D721Med (cell line): ENCODE data around the gene TSKS.

ENCODE experiments used
- DNase-seq: peaks from one replicate; pipeline ENCODE4 v3.0.0; 2011; ENCODE audit warnings: low spot score; ENCODE audit not compliant: insufficient read length
- FAIRE-seq: peaks from 2 replicates; lab custom pipeline; 2011; peaks lifted over from hg19 to GRCh38; lab: Jason Lieb, UNC
- TF ChIP-seq, protein P1 (sequence below): IDR thresholded peaks from 2 replicates; pipeline ENCODE4 v1.5.1; 2012; ENCODE audit warnings: mild to moderate bottlenecking, control low read depth; ENCODE audit not compliant: insufficient read depth; ENCODE audit errors: missing control alignments

TSKS gene

DNA sequence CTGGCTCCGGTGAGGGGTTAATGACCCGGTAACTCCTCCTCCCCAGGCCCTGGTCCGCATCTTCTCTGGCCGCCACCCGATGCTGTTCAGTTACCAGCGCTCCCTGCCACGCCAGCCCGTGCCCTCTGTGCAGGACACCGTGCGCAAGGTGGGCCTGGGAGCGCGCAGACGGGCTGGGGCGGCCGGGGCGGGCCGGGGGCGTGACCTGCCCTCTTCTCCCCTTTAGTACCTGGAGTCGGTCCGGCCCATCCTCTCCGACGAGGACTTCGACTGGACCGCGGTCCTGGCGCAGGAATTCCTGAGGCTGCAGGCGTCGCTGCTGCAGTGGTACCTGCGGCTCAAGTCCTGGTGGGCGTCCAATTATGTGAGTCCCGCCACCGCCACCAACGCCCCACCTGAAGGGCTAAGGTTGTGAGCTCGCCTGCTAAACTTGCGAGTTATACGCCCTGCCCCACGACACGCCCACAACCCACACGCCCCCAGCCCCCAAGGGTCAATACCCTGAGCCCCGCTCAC lies 61.8 kb downstream of the TSKS start:
- no peak for FAIRE-seq
- DNase-seq = no peak
- TF ChIP-seq, protein P1, sequence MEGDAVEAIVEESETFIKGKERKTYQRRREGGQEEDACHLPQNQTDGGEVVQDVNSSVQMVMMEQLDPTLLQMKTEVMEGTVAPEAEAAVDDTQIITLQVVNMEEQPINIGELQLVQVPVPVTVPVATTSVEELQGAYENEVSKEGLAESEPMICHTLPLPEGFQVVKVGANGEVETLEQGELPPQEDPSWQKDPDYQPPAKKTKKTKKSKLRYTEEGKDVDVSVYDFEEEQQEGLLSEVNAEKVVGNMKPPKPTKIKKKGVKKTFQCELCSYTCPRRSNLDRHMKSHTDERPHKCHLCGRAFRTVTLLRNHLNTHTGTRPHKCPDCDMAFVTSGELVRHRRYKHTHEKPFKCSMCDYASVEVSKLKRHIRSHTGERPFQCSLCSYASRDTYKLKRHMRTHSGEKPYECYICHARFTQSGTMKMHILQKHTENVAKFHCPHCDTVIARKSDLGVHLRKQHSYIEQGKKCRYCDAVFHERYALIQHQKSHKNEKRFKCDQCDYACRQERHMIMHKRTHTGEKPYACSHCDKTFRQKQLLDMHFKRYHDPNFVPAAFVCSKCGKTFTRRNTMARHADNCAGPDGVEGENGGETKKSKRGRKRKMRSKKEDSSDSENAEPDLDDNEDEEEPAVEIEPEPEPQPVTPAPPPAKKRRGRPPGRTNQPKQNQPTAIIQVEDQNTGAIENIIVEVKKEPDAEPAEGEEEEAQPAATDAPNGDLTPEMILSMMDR = no peak

DNA sequence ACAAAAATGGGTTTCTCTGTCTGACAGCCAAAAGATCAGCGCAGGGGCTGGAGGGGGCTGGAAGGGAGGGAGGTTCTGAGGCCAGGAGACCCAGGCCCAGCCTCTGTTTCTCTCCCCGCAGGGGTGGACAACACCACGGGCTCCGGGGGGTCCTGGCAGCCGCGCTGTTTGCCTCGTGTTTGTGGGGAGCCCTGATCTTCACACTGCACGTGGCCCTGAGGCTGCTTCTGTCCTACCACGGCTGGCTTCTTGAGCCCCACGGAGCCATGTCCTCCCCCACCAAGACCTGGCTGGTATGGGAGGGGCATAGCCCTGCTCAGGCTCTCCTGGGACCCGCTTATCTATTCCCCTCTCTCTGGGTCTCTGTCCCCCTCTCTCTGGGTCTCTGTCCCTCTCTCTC lies 62.5 kb downstream of the TSKS start:
- FAIRE-seq = no peak
- DNase-seq = no peak
- TF ChIP-seq, protein P1 = no peak

DNA sequence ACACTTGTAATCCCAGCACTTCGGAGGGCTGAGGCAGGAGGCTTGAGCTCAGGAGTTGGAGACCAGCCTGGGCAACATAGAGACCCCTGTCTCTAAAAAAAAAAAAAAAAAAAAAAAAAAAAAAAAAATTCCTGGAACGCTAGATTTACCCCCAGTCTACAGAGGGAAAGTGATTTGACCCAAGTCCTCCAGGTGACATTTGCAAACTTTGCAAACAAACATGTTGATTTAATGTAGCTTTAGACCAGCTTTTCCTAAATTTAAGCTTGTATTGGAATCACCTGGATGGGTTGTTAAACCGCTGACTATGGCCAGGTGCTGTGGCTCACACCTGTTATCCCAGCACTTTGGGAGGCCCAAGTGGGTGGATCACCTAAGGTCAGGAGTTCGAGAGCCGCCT lies 63.7 kb downstream of the TSKS start:
- no peak for DNase-seq
- FAIRE-seq = no peak
- TF ChIP-seq, protein P1 = no peak

GRCh38 chr19:49696865-49697264 lies 66.2 kb downstream of the TSKS start:
- no peak for FAIRE-seq

GRCh38 chr19:49696115-49696514 lies 67.0 kb downstream of the TSKS start:
- FAIRE-seq (no peak), DNase-seq (no peak)
- TF ChIP-seq, protein P1 = no peak

More at GRCh38 chr19:49696865-49697264, 66.2 kb downstream of the TSKS start:
- TF ChIP-seq, protein P1 = no peak
- no peak for DNase-seq

- TF ChIP-seq, protein P1 = no peak
- DNase-seq = no peak
- FAIRE-seq = peak; percentile 53
These were observed 71.0 kb downstream of the TSKS start for GRCh38 chr19:49692147-49692506.

- DNase-seq (peak; percentile 84), FAIRE-seq (no peak)
- TF ChIP-seq, protein P1 = no peak
These were observed 71.6 kb downstream of the TSKS start for GRCh38 chr19:49691243-49692146.
